ENCODE results near the gene GUCY1B1.

GUCY1B1 gene

DNA sequence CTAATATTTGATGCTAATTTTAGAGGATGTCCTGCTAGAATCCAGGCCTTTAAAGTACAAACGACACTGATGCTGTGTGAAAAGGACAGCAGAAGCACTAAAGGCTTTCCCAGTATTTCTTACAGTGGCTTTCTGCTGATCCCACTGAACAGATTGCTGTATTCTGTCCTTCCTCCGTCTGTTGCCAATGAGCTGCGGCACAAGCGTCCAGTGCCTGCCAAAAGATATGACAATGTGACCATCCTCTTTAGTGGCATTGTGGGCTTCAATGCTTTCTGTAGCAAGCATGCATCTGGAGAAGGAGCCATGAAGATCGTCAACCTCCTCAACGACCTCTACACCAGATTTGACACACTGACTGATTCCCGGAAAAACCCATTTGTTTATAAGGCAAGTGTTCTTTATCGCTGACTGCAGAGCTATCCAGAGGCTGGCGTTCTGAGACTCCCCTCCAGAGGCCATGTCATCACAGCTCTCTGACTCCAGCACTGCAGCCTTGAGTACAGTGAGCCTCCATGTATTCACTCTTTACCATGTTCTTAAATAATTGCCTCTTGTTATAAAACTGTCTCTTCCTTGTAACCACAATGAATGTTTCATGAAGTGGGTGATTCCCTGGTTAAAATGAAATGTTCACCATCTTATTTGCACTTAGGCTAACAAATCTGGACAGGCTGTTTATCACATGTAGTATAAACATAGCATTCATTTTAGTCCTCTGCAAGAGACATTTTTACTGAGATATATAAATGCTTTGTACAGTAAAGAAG, 43.6 kb downstream of the GUCY1B1 start:
- DNase-seq: no peak

DNA sequence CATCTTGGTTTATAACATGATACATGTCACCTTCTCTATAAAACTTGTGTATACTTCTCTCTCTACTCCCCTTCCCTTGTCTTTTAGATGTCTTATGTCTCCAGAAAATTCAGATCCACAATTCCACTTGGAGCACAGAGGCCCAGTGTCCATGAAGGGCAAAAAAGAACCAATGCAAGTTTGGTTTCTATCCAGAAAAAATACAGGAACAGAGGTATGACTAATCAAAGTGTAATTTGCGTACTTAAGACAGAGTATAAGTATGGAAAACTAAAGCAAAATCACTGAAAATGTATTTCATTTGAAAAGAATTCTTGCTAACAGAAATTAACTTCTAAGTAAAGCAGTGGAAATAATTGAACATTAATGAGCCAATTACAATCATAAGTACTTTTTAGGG, 46.2 kb downstream of the GUCY1B1 start:
- no peak for DNase-seq

DNA sequence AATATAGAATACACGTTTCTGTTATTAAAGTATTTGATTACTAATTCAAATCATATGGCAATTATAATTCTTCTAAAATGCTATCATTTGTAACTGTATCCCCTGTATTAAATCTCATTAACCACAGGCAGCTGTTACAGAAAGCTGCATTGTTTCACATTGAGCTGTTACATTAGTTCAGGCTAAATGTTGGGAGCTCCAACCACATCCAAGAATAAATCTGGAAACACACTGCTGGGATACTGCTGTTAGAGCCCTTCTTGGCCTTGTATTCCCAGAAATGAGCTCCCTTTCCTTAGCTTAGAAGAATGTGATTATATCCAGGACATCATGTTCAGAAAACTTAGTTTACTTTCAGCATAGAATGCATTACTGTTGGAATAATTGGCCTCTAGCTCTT, 48.2 kb downstream of the GUCY1B1 start:
- no peak for DNase-seq

DNA sequence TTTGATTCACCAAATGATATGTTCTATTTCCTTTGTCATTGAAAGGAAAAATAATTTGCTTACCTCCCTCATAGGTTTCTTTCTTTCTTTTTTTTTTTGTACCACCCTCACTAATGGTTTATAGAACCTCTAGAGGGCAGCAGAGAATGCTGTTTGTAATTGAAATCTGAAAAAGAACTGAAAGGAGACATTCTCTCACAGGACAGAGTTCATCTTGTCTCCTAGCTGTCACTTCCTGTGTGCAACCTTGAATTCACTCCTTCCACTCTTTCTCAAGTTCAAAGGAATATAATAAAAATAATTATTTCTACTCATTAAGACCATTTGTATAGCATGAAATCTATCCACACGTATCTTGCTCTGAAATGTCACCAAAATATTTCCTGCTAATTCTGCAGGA, 51.0 kb downstream of the GUCY1B1 start:
- no peak for DNase-seq

DNA sequence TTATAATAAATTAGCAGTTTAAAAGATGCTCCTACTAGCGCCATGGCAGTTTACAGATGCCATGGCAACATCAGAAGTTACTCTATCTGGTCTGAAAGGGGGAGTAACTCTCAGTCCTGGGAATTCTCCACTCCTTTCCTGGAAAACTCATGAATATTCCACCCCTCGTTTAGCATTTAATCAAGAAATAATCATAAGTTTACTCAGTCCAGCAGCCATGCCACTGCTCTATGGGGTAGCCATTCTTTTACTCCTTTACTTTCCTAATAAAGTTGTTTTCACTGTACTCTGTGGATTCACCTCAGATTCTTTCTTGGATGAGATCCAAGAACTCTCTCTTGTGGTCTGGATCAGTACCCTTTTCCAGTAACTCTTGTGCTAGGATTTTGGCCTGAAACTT, 52.3 kb downstream of the GUCY1B1 start:
- DNase-seq: no peak

DNA sequence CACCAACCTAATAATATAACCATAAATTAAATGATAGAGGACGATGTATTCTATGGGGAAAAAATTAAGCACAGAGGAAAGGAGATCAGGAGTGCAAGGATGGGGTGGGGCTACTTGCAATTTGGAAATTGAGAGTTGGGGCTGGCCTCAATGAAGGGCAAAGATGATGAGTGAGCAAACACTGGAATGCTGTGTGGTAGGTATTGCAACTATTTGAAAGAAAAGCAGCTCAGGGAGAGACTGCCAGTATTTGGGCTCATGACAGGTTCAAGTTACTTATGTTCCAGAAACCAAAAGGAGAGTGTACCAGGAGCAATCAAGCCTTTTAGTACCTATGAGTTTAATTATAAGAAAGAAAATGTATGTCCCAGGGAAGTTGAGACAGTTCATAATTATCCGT, 59.8 kb downstream of the GUCY1B1 start:
- no peak for DNase-seq

DNA sequence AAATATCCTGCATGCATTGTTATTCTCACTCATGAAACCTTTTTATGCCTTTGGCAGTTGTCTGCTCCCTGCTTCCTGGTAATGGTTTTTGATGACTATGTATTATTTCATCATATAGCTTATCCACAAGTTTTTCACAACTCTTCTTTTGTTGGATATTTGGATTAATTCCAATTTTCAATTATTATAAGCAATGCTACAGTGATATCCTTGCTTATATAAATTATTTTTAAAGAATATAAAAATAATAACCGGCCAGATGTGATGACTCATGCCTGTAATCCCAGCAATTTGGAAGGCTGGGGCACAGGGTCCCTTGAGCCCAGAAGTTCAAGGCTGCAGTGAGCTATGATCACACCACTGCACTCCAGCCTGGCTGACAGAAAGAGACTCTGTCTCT, 60.2 kb downstream of the GUCY1B1 start:
- DNase-seq: no peak

DNA sequence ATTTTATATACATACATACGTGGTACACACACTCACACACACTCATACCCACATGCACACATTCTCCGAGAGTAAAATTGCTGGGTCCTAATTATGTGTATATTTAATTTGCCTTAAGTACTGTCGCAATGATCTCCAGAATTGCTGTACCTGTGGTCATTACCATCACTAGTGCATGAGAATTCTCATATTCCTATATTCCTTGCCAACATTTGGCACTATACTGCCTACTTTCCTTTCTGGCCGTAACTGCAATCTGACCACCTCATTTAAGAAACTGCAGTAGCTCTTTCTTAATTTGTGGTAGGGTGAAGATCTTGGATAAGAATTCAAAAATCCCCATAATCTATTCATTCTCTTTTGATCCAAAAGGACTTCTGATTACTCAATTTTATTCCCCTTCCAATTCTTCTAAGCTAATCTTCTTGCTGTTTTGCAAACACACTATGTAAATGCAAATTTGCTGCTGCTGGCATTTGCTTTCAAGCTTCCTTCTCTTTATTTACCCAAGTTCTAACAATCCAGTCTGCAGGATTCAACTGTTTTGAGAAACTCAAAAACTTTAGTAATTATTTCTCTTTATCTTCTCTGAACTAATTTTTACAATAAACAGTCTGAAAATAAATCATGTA, 62.2 kb downstream of the GUCY1B1 start:
- no peak for DNase-seq

DNA sequence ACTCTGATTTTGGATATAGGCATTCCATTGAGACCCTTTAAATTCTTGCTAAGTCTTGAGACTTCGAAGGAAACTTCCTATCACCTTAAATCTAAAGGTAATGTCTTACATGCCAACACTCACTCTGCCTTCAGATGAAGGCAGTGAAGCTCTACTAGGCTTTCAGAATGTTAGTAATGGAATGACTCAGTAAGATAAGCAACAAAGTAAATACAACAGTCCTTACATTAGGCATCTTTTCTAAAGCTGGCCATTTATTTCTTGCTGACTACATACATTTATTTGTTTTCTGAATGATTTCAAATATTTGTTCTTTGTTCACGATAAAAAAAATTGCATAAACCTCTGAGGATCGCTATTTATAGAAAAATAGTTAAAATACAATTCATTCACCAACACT, 63.8 kb downstream of the GUCY1B1 start:
- no peak for DNase-seq

DNA sequence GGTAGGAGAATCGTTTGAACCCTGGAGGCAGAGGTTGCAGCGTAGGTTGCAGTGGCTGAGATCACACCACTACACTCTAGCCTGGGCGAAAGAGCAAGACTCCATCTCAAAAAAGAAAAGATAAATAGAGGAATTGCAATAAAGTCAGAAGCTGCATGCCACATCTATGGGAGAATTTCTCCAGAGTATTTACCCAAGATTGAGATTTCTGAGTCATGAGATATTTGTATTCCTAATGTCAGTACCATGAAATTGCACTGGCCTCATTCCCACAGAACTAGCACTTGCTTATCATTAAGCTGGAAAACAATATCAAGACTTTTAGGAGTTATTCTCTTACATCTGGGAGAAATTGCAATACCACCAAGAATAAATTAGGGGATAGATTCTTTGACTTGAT, 69.8 kb downstream of the GUCY1B1 start:
- DNase-seq: no peak

DNA sequence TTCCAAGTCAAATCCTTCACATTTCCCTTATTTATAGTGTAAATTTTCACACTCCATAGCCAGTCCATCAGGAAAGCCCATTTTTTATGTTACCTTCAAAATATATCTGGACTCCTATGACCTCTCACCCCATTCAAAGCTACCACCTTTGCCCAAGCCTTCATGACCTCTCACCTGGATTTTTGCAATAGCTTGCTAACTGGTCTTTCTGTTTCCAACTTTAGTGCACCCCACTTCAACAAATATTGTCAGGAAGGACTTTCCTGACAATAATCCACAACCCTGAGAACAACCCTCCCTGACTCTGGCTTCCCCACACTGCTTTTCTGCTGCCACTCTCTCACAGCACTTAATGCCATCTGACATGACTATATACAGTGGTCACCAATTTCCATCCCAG, 73.8 kb downstream of the GUCY1B1 start:
- no peak for DNase-seq

DNA sequence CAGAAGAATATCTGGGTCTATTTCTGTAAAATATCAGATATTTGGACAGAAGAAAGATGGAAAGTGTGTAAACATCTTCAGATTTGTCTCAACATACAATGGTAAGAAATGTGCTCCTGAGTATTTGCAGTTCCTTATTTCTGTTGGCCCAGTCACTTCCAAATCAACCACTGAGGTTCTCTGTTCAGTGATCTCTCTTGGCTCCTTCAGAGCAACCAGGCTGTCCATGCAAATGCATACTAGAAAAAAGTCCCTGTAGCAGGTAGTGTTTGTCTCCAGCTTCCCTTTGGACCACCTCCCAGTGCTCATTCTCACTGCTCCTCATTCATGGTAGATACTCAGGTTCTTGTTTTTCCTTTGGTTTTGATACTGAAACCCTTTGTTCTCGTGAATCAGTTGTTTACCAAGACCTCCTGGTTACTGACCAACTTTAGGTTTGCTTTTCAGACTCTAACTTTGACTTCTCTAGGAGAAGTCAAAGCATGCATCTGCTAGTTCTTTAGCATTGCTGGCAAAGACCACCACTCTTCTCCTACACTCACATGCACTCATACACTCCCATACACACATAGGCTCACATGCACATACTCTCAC, 78.5 kb downstream of the GUCY1B1 start:
- DNase-seq: no peak

DNA sequence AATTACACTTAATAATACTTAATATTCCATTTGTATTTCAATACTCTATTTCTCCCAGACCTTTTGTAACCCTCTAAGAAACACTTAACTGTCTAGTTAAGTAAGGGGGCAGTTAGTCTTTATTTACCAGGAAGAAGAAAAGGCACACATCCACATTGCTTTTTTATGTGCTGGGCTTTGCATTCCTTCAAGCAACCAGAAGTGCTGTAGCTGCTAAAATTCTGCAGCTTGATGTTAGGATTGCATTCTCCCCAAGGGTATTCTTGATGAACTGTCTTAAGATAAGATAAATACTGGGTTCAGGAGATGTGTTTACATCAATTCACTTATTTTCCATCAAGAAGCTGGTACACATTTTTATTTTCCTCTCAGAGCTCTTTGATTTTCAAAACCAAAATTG, 83.3 kb downstream of the GUCY1B1 start:
- no peak for DNase-seq

DNA sequence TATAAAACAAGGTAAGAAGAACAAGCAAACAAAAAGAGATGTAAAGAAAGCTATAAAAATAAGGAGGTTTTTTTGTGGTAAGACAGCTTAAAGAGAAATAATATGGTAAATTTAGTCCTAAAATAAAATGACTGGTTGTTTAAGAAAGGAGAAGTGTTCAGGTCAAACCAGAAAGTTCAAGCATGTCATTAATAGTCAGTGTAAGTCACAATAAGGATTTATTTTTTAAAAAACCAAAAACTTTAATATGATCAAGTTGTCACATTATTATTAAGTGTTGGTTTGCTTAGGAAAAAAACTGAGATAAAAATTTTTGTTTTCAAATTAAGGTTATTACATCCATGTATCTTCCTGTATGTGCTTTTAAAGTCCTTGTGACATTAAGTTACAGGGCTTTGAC, 88.1 kb downstream of the GUCY1B1 start:
- no peak for DNase-seq

DNA sequence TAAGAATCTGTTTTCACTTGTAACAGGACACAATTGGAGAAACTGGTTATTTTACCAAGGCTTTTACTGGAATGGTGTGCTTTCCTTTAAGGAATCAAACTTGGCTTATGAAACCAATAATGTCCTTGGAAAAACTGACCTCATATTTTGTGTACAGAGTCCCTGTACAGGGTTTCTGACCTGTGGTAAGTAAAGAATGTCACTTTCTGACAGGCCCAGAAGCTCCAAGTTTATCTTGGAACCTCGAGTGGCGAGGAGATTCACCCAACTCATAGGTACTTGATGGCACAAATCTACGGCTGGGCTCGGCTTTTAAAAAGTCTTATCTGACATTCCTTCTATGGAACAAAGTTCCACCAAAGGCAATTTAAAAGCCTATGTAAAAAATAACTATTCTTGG, 90.2 kb downstream of the GUCY1B1 start:
- no peak for DNase-seq

DNA sequence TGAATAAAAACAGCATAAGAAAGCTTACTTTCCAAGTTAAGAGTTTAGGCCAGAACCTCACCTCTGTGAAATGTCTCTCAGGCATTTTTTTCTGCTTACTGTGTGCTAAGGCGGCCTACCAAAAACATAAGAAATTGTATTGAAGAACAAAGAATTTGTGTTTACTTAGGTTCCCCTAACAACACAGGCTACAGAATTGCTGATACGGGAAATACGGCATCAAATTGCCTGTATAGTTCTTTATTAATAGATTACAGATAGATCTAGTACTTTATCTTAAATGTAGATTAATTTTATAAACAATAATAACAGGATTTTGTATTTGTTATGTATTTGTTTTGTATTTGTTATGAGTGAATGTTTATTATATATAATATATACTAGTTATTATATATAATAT, 94.4 kb downstream of the GUCY1B1 start:
- no peak for DNase-seq

DNA sequence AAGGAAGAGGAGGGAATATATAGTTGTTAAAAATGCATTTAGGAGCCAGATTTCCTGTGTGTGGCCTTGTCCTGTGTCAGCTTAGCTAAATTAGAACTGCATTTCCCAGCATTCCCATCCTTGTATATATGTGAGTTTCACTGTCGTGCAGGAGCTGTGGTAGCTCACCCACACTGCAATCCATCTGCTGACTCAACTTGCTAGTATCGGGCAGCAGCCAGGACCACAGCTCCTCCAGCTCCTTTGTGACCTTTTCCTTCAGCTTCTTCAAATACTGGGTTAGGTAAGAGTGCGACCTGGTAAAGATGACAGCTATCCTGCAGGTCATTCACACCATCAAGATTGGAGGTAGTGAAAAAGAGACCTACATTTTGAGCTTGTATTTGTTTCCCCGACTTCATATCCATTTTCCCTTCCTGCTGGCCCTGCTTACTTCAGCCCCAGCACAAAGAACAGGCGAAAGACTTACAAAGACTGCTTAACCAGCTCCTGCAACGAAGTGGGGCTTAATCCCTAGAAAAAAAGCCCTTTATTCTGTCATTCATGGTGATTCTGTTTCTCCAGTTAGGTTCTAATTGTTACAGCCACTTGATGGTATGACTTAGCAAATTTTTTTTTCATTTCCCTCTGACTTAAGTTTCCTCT, 95.9 kb downstream of the GUCY1B1 start:
- DNase-seq: no peak

DNA sequence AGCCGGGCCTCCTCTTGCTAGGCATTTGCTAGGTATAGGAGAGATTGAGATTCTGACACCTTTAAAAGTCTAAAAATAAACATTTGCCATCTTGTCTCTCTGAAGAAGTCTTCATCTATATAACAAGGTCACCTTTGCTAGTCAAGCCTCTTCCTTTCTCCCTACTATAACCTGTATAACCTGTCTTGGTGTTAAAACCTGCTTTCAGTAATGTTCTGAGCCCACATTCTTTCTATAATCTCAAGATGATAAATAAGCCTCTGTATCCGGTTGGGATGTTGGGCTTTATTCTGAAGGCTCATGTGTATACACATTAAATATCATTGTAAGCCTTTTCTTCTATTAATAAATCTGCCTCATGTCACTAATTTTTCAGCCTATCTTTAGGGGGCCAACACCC, 97.1 kb downstream of the GUCY1B1 start:
- no peak for DNase-seq

Data from activated T-cell treated with anti-CD3 and anti-CD28 coated beads, Interleukin-2, amount 50 U/mL, for 48 hours (primary cell).